GM12864 (cell line): Measurements from ENCODE around the gene PAQR5.

Experiments used
- DNase-seq: peaks from one replicate; pipeline ENCODE4 v3.0.0-alpha.2; 2011; ENCODE audit warnings: low read depth
- H3K4me3 ChIP-seq: 2 replicates; pipeline ENCODE4 v1.5.1; 2011; ENCODE audit warnings: mild to moderate bottlenecking, low read depth, low read length, control low read depth
- CTCF ChIP-seq: IDR thresholded peaks from 2 replicates; pipeline ENCODE4 v1.5.1; 2011; ENCODE audit warnings: low read depth, mild to moderate bottlenecking, moderate library complexity, low read length, control low read depth, inconsistent platforms; ENCODE audit errors: missing control alignments

Gene PAQR5

GRCh38 chr15:69351884-69352283, 53.2 kb downstream of the PAQR5 start:
- no peak overlapping the region for H3K4me3 ChIP-seq
- no peak for TF ChIP-seq CTCF
- no peak for DNase-seq

- no peak overlapping the region for H3K4me3 ChIP-seq
- no peak for DNase-seq
- no peak for TF ChIP-seq CTCF
These were observed 59.4 kb downstream of the PAQR5 start for GRCh38 chr15:69357773-69358771.

- no peak overlapping the region for H3K4me3 ChIP-seq
- DNase-seq: no peak
- no peak for TF ChIP-seq CTCF
These were observed 60.1 kb downstream of the PAQR5 start for GRCh38 chr15:69358850-69359249.

GRCh38 chr15:69359722-69360121, 61.0 kb downstream of the PAQR5 start:
- no peak overlapping the region for H3K4me3 ChIP-seq
- no peak for TF ChIP-seq CTCF
- DNase-seq: no peak

- no peak overlapping the region for H3K4me3 ChIP-seq
- no peak for DNase-seq
- TF ChIP-seq CTCF: no peak
These were observed 61.9 kb downstream of the PAQR5 start for GRCh38 chr15:69360642-69361041.

- no peak for DNase-seq
- TF ChIP-seq CTCF: no peak
- no peak overlapping the region for H3K4me3 ChIP-seq
These were observed 68.5 kb downstream of the PAQR5 start for GRCh38 chr15:69367236-69367635.

- DNase-seq: no peak
- H3K4me3 ChIP-seq: no peak overlapping the region
- no peak for TF ChIP-seq CTCF
These were observed 70.9 kb downstream of the PAQR5 start for GRCh38 chr15:69369631-69370030.
